ENCODE measurements around the gene PAM.
"Not testable (repeated sequence)": the region's sequence is repeated elsewhere in the genome, so short reads cannot be mapped to it uniquely, and the experiment has no call there.

PAM gene

GRCh38 chr5:103041071-103041676 is 286.1 kb downstream of the PAM start:
- no peaks in the 10 kb centered on the region for H4K20me1 ChIP-seq (ENCODE audit: low read depth, low read length)
- H3K27ac ChIP-seq (ENCODE audit: low read depth, low read length): no peak overlapping the region
- no peaks in the 10 kb centered on the region for H3F3A ChIP-seq (ENCODE audit: insufficient read depth)
- no peaks in the 10 kb centered on the region for H3K9me2 ChIP-seq (replicated peaks; ENCODE audit: insufficient read depth, low read length)
- TF ChIP-seq EZH2phosphoT487 (conservative IDR thresholded peaks at IDR 0.05; ENCODE audit: low read length) (no peak), CTCF (IDR thresholded peaks at IDR 0.05; ENCODE audit: insufficient read depth, low read length, poor library complexity, severe bottlenecking) (no peak)
- H3K9ac ChIP-seq (ENCODE audit: low read length): no peak overlapping the region
- no peak overlapping the region for H3K4me2 ChIP-seq (ENCODE audit: low read depth, low read length, poor library complexity, severe bottlenecking)
- no peaks in the 10 kb centered on the region for H3K79me2 ChIP-seq (ENCODE audit: insufficient read depth, low read length)
- H3K27me3 ChIP-seq (ENCODE audit: low read length): no peaks in the 10 kb centered on the region
- no peaks in the 10 kb centered on the region for H3K9me3 ChIP-seq (ENCODE audit: insufficient read depth, low read length)
- no peak overlapping the region for H2AFZ ChIP-seq (ENCODE audit: low read depth, low read length, severe bottlenecking)
- no peak overlapping the region for H3K4me3 ChIP-seq (ENCODE audit: insufficient read depth, low read length, poor library complexity, severe bottlenecking)
- no peaks in the 10 kb centered on the region for H3K36me3 ChIP-seq (ENCODE audit: low read length)

- H3K79me2 ChIP-seq (ENCODE audit: insufficient read depth, low read length); H3K9me3 ChIP-seq (ENCODE audit: insufficient read depth, low read length); H3K4me2 ChIP-seq (ENCODE audit: low read depth, low read length, poor library complexity, severe bottlenecking); H3K4me3 ChIP-seq (ENCODE audit: insufficient read depth, low read length, poor library complexity, severe bottlenecking); H3K9me2 ChIP-seq (replicated peaks; ENCODE audit: insufficient read depth, low read length); H3K27ac ChIP-seq (ENCODE audit: low read depth, low read length); H3K36me3 ChIP-seq (ENCODE audit: low read length); H4K20me1 ChIP-seq (ENCODE audit: low read depth, low read length); H3K9ac ChIP-seq (ENCODE audit: low read length); H3K27me3 ChIP-seq (ENCODE audit: low read length); H2AFZ ChIP-seq (ENCODE audit: low read depth, low read length, severe bottlenecking); H3F3A ChIP-seq (ENCODE audit: insufficient read depth): not testable (repeated sequence)
Observed at GRCh38 chr5:103046706-103047105, 291.6 kb downstream of the PAM start.

- Histone ChIP-seq H3K27me3 (ENCODE audit: low read length) (no peaks in the 10 kb centered on the region), H3K4me2 (ENCODE audit: low read depth, low read length, poor library complexity, severe bottlenecking) (no peak overlapping the region), H3K9me2 (replicated peaks; ENCODE audit: insufficient read depth, low read length) (no peaks in the 10 kb centered on the region), H2AFZ (ENCODE audit: low read depth, low read length, severe bottlenecking) (no peak overlapping the region), H3F3A (ENCODE audit: insufficient read depth) (no peaks in the 10 kb centered on the region), H3K9me3 (ENCODE audit: insufficient read depth, low read length) (no peaks in the 10 kb centered on the region), H3K36me3 (ENCODE audit: low read length) (0 out of 2 replicates have a peak, but pooled peaks cover 2% of the 10 kb centered on the region), H3K4me3 (ENCODE audit: insufficient read depth, low read length, poor library complexity, severe bottlenecking) (no peak overlapping the region), H4K20me1 (ENCODE audit: low read depth, low read length) (no peaks in the 10 kb centered on the region), H3K79me2 (ENCODE audit: insufficient read depth, low read length) (no peaks in the 10 kb centered on the region), H3K9ac (ENCODE audit: low read length) (no peak overlapping the region), H3K27ac (ENCODE audit: low read depth, low read length) (no peak overlapping the region)
- TF ChIP-seq EZH2phosphoT487 (conservative IDR thresholded peaks at IDR 0.05; ENCODE audit: low read length) (no peak), CTCF (IDR thresholded peaks at IDR 0.05; ENCODE audit: insufficient read depth, low read length, poor library complexity, severe bottlenecking) (no peak)
Observed at GRCh38 chr5:103057208-103058130, 302.4 kb downstream of the PAM start.

- Histone ChIP-seq H3K9me3 (ENCODE audit: insufficient read depth, low read length) (no peaks in the 10 kb centered on the region), H3K36me3 (ENCODE audit: low read length) (no peaks in the 10 kb centered on the region), H4K20me1 (ENCODE audit: low read depth, low read length) (no peaks in the 10 kb centered on the region), H3K79me2 (ENCODE audit: insufficient read depth, low read length) (no peaks in the 10 kb centered on the region), H3K9ac (ENCODE audit: low read length) (no peak overlapping the region), H3K27ac (ENCODE audit: low read depth, low read length) (no peak overlapping the region), H3K9me2 (replicated peaks; ENCODE audit: insufficient read depth, low read length) (no peaks in the 10 kb centered on the region), H3F3A (ENCODE audit: insufficient read depth) (no peaks in the 10 kb centered on the region), H3K27me3 (ENCODE audit: low read length) (no peaks in the 10 kb centered on the region; the same call in 1 of the 2 replicates), H2AFZ (ENCODE audit: low read depth, low read length, severe bottlenecking) (no peak overlapping the region), H3K4me3 (ENCODE audit: insufficient read depth, low read length, poor library complexity, severe bottlenecking) (no peak overlapping the region), H3K4me2 (ENCODE audit: low read depth, low read length, poor library complexity, severe bottlenecking) (no peak overlapping the region)
- TF ChIP-seq CTCF (IDR thresholded peaks at IDR 0.05; ENCODE audit: insufficient read depth, low read length, poor library complexity, severe bottlenecking) (no peak), EZH2phosphoT487 (conservative IDR thresholded peaks at IDR 0.05; ENCODE audit: low read length) (no peak)
Observed at GRCh38 chr5:103059525-103059924, 304.4 kb downstream of the PAM start.
